NCI-H1092 (cell line): ENCODE data around the gene BUB1B.

Source experiments
- DNase-seq: peaks from one replicate; lab custom pipeline; 2025; lab: John Stamatoyannopoulos, UW

BUB1B gene

GRCh38 chr15:40241269-40242212 is 80.7 kb downstream of the BUB1B start:
- no peak for DNase-seq

GRCh38 chr15:40242213-40242599 is 81.3 kb downstream of the BUB1B start:
- no peak for DNase-seq

GRCh38 chr15:40242601-40243000 is 81.7 kb downstream of the BUB1B start:
- no peak for DNase-seq

GRCh38 chr15:40243126-40243810 is 82.4 kb downstream of the BUB1B start:
- DNase-seq = no peak

GRCh38 chr15:40244961-40245523 is 84.2 kb downstream of the BUB1B start:
- no peak for DNase-seq

GRCh38 chr15:40245666-40246450 is 85.0 kb downstream of the BUB1B start:
- DNase-seq = no peak

- no peak for DNase-seq
Measured at GRCh38 chr15:40246496-40247280, 85.8 kb downstream of the BUB1B start.

GRCh38 chr15:40247406-40247971 is 86.6 kb downstream of the BUB1B start:
- DNase-seq = no peak

GRCh38 chr15:40248006-40248783 is 87.3 kb downstream of the BUB1B start:
- DNase-seq = no peak

GRCh38 chr15:40249477-40250303 is 88.8 kb downstream of the BUB1B start:
- DNase-seq = no peak

- no peak for DNase-seq
Measured at GRCh38 chr15:40250304-40250656, 89.4 kb downstream of the BUB1B start.

- no peak for DNase-seq
Measured at GRCh38 chr15:40250771-40251483, 90.1 kb downstream of the BUB1B start.

- DNase-seq = no peak
Measured at GRCh38 chr15:40251486-40252140, 90.7 kb downstream of the BUB1B start.

GRCh38 chr15:40252141-40252437 is 91.2 kb downstream of the BUB1B start:
- no peak for DNase-seq

GRCh38 chr15:40252438-40253166 is 91.7 kb downstream of the BUB1B start:
- DNase-seq = no peak

- DNase-seq = no peak
Measured at GRCh38 chr15:40253167-40253790, 92.4 kb downstream of the BUB1B start.

- no peak for DNase-seq
Measured at GRCh38 chr15:40254452-40254851, 93.6 kb downstream of the BUB1B start.
